Activated gamma-delta T cell treated with Interleukin-2 at 50 U/mL for 16 hours (primary cell): ENCODE data around the gene DAZAP1.
"Not testable (repeated sequence)": the region's sequence is repeated elsewhere in the genome, so short reads cannot be mapped to it uniquely, and the experiment has no call there.

Experiments
- DNase-seq: peaks from one replicate; pipeline ENCODE4 v3.0.0-alpha.2; 2020

DAZAP1 gene

DNA sequence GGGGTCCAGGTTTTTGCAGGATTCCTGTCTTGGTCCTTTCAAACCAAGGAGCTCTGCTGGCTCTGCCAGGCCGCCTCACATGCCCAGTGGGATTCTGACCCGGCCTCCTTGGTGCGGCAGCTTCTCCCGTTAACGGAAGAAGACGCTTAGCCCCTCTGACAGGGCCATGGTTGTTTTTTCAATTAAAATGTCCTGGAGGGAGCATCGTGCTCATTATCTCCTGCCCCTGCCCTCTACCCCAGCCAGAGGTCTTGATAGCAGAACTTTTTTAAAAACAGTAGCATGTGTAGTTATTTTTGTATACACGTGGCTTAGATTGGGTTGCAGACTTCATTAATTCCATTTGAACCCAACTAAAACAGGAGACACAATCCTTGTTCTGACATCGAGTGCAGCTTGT lies 19.4 kb downstream of the DAZAP1 start:
- DNase-seq = no peak

DNA sequence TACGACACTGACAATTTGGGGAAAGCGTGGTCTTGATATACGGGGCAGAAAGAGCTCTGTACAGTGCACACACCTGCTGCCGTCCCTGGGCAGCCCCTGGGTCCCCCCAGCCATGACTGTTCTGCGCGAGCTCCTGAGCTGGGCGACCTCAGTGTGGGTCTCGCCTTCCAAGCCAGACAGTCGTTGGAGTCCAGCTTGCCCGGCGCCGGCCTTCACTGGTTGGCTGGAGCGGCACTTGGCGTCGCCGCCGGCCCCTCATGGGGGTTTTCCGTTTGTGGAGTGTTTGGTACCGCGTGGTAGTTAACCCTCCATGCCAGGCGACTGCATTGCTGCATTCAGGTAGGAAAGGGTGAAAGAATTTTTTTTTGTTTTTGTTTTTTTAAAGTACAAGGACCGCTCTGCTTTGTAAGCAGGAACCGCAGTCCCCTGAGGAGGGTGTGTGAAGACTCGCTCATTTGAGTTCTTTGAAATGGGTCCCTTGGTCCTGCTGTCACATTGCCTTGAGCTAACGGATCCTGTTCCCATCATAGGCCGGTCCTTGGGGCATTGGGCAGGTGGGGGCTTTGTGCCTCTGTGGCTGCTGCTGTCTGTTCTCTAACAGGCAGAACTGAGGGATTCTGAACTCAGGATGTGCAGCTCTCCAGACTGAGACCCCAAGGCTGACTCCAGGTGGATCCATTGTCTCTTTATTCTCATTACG lies 20.0 kb downstream of the DAZAP1 start:
- DNase-seq = no peak

DNA sequence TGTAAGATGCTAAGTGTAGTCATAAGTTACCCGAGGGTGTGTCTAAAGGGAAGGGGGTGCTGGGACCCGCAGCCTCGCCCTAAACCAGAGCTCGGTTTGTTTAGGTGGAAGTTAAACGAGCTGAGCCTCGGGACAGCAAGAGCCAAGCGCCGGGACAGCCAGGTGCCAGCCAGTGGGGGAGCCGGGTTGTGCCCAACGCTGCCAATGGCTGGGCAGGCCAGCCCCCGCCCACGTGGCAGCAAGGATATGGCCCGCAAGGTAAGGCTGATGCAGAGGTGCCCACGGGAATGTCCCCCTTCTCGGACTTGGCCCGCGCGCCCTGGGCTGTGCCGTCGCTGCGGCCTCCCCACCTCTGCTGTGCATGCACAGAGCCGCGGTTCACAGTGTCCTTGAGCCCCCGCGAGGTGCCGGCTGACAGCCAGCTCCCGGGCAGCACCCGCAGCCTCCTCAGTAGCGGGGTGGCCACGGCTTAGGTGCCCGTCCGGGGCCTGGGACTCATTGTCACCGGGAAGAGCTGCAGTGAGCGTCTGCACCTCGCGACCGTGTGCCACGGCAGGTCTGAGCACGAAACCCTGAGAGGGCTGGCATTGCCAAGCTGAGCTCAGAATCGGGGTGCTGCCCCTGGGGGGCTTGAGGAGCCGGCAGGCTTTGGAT lies 21.5 kb downstream of the DAZAP1 start:
- no peak for DNase-seq

DNA sequence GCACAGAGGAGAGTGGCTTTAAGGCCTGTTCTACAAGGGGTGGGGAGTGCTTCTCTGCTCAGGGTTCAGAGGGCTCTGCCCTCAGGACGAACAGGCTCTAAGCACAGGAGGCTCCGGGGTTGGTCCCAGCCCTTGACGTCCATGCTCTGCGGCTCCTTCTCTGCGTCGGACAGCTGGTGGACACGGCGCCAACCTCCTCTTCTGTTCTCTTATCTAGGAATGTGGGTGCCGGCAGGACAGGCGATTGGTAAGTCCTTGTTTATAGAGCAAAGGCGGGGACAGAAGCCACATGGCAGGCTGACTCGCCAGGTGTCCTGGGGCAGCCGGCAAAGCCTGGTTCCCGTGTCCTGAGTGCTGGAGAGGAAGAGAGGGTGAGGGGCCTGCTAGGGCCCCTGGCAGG lies 22.4 kb downstream of the DAZAP1 start:
- DNase-seq = no peak

DNA sequence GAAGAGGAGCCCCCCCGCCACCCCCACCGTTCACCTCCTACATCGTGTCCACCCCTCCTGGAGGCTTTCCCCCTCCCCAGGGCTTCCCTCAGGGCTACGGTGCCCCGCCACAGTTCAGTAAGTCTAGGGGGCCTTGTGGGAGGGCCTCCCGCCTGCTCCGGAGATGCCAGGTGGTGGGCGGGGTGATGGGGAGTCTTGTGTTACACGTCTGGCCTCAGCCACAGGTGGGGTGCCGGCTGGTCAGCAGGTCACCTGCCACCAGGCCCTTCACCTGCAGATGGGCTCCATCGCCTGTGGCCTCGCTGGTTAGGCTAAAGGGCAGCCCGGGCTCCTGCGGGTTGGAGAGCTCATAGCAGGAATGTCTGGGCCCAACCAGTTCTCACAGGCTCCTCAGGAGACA lies 22.9 kb downstream of the DAZAP1 start:
- DNase-seq = no peak

DNA sequence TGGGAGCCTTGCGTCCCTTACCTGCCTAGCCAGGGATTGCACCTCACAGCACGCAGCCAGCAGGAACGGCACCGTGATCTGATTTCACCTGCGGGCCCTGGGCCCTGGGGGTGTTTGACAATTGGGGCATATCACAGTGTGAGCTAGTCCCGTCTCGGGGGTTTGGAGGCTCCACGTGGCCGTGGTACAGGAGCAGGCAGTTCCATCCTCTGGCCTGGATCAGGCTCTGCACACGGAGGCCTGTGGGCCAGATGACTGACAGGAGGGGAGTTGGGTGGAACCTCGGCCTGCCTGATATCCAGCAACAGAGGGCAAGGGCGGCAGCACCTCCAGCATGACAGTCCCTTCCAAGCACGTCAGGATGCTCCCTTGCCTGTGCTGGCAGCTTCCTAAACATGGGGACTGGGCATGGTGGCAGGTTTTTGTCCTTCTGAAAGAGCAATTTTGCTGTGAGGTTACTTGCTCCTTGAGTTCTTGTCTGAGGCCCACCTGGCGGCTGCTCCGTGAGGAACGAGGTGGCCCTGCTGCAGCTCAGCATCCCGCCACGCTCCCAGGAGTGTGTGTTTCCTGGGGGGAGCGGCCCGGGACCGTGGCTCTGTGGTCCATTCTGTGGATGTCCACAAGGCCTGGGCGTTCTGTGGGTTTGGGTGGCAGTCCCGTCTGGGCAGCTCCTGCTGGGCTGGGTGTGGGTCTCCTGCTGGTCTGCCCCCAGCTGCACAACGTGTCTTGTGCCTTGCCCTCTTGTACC lies 24.5 kb downstream of the DAZAP1 start:
- no peak for DNase-seq

DNA sequence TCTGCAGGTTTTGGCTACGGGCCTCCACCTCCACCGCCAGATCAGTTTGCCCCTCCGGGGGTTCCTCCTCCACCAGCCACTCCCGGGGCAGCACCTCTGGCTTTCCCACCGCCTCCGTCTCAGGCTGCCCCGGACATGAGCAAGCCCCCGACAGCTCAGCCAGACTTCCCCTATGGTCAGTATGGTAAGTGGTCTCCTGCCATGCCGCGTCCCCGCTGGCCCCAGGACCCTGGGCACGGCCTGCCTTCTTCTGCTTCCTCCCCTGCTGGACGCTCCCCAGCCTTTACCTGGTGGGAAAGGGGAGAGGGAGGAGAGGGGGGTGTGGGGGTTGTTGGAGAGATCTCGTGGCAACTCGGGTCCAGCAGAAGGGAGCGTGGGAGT lies 25.1 kb downstream of the DAZAP1 start:
- no peak for DNase-seq

DNA sequence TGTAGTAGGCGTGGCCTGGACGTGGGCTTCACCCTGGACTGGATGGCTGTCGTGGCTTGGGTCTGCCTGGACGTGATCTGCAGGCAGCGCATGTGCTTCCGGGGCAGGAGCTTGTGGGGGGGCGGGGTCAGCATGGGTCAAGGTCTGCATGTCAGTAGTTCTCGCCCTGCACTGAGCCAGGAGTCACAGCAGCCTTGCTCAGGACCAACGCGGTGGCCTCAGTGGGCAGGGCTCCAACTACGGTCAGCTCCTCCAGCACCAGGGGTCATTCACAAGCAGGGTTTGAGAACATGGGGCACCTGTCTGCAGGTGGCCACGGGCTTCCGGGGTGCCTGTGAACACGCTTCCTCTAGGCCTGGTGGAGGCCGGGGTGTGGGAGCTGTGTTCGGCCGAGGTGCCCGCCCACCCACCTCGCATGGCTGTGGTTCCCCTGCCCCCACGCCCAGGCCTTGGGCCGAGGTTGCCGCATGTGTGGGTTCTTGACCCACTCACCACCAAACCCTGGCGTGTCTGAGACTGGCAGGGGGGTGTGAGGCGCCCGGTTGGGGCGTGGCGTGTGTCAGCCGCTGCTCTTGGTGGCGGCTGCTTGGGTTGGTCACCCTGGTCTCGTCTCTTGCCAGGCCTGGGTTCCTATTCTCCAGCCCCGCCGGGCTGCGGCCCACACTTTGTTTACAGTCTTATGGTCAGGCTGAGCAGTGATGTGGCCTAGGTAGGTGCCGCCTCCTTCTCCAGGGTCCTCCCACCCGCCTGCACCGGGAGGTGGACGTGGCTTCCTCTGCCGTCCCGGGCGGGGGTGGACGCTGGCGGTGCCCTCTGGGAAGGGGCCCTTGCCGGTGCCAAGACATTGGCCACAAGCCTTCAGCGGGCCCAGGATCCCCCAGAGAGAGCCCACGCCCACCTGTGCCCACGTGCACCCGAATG lies 26.0 kb downstream of the DAZAP1 start:
- DNase-seq = no peak

DNA sequence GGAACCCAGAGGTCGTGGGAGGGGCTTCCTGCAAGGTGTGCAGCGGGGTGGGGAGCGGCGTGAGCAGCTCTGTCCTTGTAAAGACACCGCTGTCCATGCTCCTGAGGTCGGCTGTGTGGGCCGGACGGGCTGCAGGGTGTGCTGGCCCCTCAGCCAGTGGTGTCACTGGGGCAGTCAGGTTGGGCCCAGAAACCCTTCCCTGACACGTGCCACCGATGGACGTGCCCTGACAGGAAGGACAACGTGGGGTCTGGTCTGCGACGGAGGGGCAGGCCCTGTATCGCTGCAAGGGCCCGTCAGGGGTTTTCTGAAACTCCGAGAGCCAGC lies 26.6 kb downstream of the DAZAP1 start:
- no peak for DNase-seq

DNA sequence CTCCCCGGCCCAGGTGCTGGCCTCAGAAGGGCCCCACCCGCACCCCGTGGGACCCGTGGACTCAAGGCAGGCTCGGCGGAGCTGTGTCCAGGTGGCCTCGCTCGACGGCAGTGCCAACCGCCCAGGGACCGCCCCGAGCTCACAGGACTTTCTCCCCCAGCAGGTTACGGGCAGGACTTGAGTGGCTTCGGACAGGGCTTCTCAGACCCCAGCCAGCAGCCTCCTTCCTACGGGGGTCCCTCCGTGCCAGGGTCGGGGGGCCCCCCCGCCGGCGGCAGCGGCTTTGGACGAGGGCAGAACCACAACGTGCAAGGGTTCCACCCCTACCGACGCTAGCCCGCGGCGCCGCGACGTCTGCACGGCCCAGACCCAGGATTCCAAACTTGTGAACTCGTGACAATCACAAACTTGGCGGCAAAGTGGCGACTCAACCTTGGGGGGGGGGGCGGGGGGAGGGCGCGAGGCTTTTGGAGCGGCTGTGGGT lies 27.2 kb downstream of the DAZAP1 start:
- DNase-seq = no peak

DNA sequence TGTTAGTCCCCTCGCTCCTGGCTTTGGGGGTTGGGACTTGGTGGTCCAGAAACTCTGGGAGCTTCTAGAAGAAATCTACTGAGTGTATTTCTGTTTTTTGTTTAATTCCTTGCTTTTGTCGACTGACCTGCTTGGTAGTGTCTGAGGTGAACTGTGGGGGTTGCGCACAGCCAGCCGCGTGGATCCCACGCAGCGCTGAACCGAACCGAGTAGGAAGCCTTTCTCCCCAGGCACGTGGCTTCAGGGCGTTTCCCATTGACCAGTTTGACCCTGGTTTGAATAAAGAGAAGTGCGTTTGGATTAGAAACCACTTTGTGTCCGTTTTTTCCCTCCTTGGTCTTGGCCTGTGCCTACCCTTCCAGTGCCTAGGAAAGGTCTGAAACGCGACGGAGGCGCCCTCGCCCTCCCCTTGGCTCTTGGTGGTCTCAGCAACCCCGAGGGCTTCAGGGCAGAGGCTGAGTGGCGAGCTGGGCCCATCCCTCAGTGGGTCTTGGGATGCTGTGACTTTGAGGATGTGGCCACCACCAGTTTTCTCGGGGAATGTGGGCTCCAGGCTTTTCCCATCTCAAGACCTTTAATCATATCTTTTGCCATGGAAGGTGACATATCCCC lies 28.1 kb downstream of the DAZAP1 start:
- DNase-seq = no peak

DNA sequence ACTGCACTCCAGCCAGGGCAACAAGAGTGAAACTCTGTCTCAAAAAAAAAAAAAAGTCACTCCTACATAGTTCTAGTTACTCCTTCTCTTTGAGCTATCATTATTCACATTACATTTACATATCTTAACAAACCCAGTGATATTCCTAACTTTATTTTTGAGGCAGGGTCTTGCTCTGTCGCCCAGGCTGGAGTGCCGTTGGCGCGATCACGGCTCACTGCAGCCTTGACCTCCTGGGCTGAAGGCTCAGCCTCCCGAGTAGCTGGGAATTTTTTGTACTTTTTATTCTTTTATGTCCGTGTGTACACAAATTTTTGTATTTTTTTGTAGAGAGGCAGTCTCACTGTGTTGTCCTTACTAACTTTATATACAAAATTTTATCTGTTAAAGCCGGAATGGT lies 30.2 kb downstream of the DAZAP1 start:
- no peak for DNase-seq

DNA sequence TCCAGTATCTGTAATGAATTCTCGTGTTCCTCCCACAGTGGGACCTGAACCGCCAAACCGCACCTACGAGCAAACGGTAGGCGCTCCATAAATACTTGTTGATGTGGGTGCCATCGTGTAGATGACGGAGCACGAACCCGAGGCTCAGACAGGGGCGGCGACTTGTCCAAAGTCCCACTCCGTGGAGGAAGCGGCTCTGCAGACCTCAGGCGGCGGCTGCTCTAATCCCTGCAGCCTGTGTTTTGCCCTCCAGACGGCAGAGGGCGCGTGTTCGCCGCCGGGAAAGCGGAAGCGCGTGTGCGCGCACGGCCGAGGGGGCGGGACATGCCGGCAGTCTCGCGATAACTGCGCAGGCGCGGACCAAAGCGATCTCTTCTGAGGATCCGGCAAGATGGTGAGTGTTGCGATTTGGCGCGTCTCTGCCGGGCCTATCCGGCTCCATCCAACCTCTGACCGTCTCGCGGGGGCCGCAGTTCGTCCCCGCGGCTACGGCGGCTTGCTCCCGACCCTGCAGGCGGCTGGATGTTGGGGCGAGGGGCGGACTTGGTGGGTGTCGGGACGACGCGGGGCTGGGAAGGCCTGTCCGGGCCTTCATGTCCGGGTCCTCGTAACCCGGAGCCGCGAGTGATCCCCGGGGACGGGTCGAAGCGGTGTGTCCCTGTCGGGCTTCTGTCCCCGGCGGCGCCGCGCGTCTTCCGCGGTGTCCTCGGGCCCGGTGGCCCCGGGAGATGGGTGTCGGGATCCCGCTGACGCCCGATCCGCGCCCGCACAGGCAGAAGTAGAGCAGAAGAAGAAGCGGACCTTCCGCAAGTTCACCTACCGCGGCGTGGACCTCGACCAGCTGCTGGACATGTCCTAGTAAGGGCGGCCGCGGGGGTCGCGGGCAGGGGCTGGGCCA lies 30.9 kb downstream of the DAZAP1 start, which contains the start of gene RPS15:
RPS15 (plus strand) TSS at position 362 of the 898 bp plus-strand sequence; CDS start at position 392, 30 bp downstream.
- DNase-seq = peak; percentile 96

DNA sequence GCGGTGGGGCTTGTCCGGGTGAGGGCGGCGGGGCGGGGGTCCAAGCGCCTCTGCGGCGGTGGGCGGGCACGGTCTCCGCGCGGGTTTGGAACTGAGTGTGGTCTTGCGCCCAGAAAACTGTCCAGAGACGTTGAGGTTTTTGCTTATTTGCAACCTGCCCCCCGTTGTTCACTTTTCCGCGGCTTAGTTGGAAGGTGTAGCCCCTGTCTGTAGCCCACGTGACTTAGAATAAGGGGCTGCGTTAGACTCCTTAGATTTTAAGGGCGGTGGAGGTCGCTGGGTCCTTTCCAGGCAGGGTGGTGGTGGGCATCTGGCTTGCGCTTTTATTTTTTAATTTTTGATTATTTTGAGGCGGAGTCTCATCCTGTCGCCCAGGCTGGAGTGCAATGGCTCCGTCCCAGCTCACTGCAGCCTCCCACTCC lies 31.6 kb downstream of the DAZAP1 start:
- no peak for DNase-seq

DNA sequence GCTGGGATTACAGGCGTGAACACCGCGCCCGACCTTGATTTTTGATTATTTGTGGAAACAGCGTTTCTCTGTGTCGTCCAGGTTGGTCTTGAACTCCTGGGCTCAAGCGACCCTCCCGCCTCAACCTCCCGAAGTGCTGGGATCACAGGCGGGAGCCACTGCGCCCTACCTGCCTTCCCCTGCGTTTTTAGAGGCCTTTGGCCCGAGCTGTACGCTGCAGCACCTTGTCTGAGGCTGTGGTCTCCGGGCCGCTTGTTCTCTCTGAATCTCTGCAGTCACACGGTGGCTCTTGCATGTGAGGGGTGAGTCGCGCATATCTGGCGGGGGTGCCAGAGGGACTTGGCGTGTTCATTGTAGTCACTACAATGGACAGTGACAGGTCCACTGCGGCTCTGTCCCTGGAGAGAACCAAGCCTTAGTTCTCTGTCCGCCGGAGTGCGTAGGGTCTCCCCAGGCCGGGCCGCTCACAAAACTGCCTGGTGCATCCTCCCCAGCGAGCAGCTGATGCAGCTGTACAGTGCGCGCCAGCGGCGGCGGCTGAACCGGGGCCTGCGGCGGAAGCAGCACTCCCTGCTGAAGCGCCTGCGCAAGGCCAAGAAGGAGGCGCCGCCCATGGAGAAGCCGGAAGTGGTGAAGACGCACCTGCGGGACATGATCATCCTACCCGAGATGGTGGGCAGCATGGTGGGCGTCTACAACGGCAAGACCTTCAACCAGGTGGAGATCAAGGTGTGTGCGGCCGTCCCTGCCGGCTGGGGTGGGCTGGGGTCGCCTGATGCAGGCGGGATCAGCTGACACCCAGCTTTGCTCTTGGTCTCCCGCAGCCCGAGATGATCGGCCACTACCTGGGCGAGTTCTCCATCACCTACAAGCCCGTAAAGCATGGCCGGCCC lies 32.4 kb downstream of the DAZAP1 start:
- DNase-seq = not testable (repeated sequence)

DNA sequence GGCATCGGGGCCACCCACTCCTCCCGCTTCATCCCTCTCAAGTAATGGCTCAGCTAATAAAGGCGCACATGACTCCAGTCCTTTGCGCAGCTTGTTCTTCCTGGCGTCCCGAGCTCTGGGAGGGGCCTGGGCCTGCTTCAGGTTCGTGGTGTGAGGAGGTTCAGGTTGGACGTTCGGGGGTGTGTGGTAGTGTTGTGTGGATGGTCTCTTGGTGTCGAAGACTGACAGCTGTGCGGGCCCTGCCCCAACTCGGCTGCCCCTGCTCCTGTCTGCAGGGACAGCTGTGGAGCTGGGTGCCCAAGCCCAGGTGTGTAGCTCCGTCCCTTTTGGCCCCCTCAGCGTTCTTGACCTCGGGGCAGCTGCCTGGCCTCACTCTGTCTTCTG lies 33.0 kb downstream of the DAZAP1 start:
- DNase-seq = no peak

DNA sequence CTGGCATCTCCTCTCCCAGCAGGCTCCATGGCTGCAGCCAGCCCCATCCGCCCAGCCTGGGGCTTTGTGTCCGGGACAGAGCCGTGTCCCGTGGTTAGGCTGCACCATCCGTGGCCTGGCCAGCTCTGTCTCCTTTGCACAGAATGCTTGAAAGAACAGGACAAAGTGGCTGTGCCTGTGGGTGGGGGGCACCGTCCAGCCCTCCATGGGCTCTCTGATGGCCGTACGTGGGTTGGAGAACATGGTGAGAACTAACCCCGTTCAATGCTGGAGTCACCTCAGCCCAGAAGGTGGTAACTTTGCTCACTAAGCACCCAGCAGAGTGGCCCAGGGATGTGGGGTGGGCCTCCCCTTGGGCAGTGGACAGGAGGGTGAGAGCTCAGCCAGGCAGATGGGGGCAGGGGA lies 33.6 kb downstream of the DAZAP1 start:
- no peak for DNase-seq

DNA sequence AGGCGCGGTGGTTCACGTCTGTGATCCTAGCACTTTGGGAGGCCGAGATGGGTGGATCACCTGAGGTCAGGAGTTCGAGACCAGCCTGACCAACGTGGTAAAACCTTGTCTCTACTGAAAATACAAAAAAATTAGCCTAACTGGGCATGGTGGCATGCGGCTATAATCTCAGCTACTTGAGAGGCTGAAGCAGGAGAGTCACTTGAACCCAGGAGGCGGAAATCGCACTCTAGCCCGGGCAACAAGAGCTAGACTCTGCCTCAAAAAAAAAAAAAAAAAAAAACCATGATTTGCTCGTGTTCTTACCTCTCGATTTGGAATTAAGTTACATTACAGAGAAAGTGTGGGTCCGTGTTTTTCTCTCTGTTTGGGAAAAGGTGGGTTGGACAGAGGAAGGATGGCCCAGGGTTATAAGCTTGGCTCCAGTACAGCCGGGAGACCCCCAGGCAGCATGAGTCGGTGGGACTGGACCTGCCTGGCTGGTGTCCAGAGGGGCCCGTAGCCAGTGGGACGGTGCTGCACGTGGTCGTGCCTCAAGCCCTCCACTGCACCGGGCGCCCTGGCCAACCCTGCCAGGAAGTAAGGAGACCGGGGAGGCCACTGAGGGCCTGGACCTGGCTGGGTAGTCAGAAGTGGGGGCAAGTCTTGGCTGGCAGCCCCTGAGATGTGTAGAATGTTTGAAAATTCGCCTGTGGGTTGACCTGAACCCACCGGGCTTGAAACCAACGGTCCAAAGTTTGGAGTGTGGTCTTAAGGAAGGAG lies 34.5 kb downstream of the DAZAP1 start:
- no peak for DNase-seq

DNA sequence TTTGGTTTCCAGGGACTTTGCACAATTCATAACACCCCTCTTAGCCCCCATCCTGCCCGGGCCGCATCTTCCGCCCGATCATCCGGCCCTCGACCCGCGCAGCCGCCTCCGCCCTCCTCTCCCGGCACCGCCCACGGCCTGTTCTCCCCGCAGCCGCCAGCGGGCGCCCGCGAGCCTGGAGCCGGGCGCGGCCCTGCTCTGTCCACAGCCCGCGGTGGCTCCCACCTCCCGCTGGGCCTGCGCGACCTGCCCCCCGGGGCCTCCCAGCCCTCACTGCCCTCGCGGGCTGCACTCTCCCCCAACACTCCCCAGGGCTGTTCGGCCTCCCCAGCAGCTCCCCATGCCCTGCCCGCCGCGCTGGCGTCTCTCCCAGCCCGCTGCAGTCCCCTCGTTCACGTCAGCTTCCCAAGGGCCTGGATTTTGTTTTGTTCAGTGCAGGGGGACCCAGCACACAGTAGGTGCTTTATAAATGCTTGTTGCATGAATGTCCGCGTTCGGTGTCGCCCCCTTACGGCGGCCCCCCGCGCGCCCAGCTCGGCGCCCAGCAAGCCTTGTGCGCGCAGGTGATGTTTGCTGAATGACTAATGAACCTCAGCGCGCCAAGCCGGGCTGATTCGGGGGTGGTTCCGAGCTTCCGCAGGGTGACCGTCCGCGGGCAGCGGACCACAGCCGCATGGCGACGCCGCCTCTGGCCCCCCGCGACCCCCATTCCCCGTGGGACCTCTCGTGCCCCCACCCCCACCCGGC lies 38.0 kb downstream of the DAZAP1 start:
- DNase-seq = peak; percentile 76
